HEK293 (cell line): ENCODE results near the gene ZCWPW1.

Experiments
- CTCF ChIA-PET: fragments of 350-600 bp; formaldehyde crosslinking; extraction: SDS; loops from one replicate; lab custom pipeline; 2021; ENCODE audit warnings: antibody characterized with exemption; lab: Yijun Ruan, JAX
- POLR2A ChIA-PET: fragments of 300-600 bp; formaldehyde crosslinking; extraction: SDS; loops from one replicate; lab custom pipeline; 2020; ENCODE audit warnings: antibody characterized with exemption, inconsistent platforms; lab: Yijun Ruan, JAX
- H3K27ac ChIP-seq: fragments of 200-500 bp; sonication (Bioruptor generic); 2 replicates; pipeline ENCODE4 v1.5.1; 2014; ENCODE audit warnings: low read depth, low read length, control low read depth, inconsistent platforms; ENCODE audit errors: extremely low read depth
- H3K36me3 ChIP-seq, 2 experiments: fragments of 200-500 bp in 1 of 2; sonication (Bioruptor generic) in 1 of 2; 1 replicate in 1 of 2; 2 replicates in 1 of 2; pipeline ENCODE4 v1.5.1; 2014 to 2017; ENCODE audit warnings: inconsistent platforms in 2 of 2, low read length in 2 of 2; ENCODE audit not compliant: control insufficient read depth in 2 of 2, insufficient read depth in 1 of 2
- H3K4me1 ChIP-seq: fragments of 200-500 bp; sonication (Bioruptor generic); 2 replicates; pipeline ENCODE4 v1.5.1; 2014; ENCODE audit warnings: mild to moderate bottlenecking, low read length, inconsistent platforms; ENCODE audit not compliant: control insufficient read depth, insufficient read depth
- H3K4me3 ChIP-seq: 2 replicates; pipeline ENCODE4 v1.5.1; 2011; ENCODE audit warnings: low read depth, mild to moderate bottlenecking, control low read depth, low read length, moderate library complexity
- H3K9me3 ChIP-seq: fragments of 200-500 bp; sonication (Bioruptor generic); 2 replicates; pipeline ENCODE4 v1.5.1; 2014; ENCODE audit warnings: low read depth, low read length, inconsistent platforms; ENCODE audit not compliant: control insufficient read depth, insufficient read depth
- GLI2 ChIP-seq: fragments of 450-650 bp; formaldehyde crosslinking; IDR thresholded peaks from 2 replicates; pipeline ENCODE4; 2017; ENCODE audit warnings: missing biosample characterization, missing genetic modification characterization, low read depth, borderline replicate concordance
- HOXC10 ChIP-seq: sonication (generic); formaldehyde crosslinking; IDR thresholded peaks from 2 replicates; pipeline ENCODE4 v1.8.1; 2023; ENCODE audit warnings: mild to moderate bottlenecking, missing genetic modification reagents
- KLF16 ChIP-seq: fragments of 450-650 bp; formaldehyde crosslinking; IDR thresholded peaks from 2 replicates; pipeline ENCODE4 v1.5.1; 2017; ENCODE audit warnings: missing biosample characterization, missing genetic modification characterization
- RBAK ChIP-seq: fragments of 450-650 bp; formaldehyde crosslinking; IDR thresholded peaks from 2 replicates; pipeline ENCODE4 v1.5.1; 2016; ENCODE audit warnings: missing biosample characterization, missing genetic modification characterization
- SCRT2 ChIP-seq: fragments of 450-650 bp; formaldehyde crosslinking; IDR thresholded peaks from 2 replicates; pipeline ENCODE4 v1.5.1; 2016; ENCODE audit warnings: missing biosample characterization, missing genetic modification characterization
- ZBTB21 ChIP-seq: fragments of 450-650 bp; formaldehyde crosslinking; IDR thresholded peaks from 2 replicates; pipeline ENCODE4 v1.5.1; 2017; ENCODE audit warnings: missing biosample characterization, missing genetic modification characterization
- ZBTB49 ChIP-seq: fragments of 450-650 bp; formaldehyde crosslinking; IDR thresholded peaks from 2 replicates; pipeline ENCODE4 v1.5.1; 2016; ENCODE audit warnings: missing biosample characterization, missing genetic modification characterization, low read depth
- ZNF112 ChIP-seq: fragments of 450-650 bp; formaldehyde crosslinking; IDR thresholded peaks from 2 replicates; pipeline ENCODE4 v1.5.0; 2017; ENCODE audit warnings: missing biosample characterization, missing genetic modification characterization
- ZNF133 ChIP-seq: fragments of 450-650 bp; formaldehyde crosslinking; IDR thresholded peaks from 2 replicates; pipeline ENCODE4 v1.5.1; 2016; ENCODE audit warnings: missing biosample characterization, missing genetic modification characterization
- ZNF138 ChIP-seq: fragments of 450-650 bp; formaldehyde crosslinking; IDR thresholded peaks from 2 replicates; pipeline ENCODE4 v1.5.1; 2016; ENCODE audit warnings: missing biosample characterization, missing genetic modification characterization, borderline replicate concordance
- ZNF214 ChIP-seq: fragments of 450-650 bp; formaldehyde crosslinking; IDR thresholded peaks from 2 replicates; pipeline ENCODE4 v1.5.1; 2017; ENCODE audit warnings: missing biosample characterization, mild to moderate bottlenecking, missing genetic modification characterization, borderline replicate concordance
- ZNF391 ChIP-seq: fragments of 450-650 bp; formaldehyde crosslinking; IDR thresholded peaks from 2 replicates; pipeline ENCODE4 v1.5.1; 2016; ENCODE audit warnings: low read depth, missing biosample characterization, missing genetic modification characterization, borderline replicate concordance
- ZNF416 ChIP-seq: fragments of 450-650 bp; formaldehyde crosslinking; IDR thresholded peaks from 2 replicates; pipeline ENCODE4 v1.5.1; 2016; ENCODE audit warnings: missing biosample characterization, missing genetic modification characterization
- ZNF48 ChIP-seq: fragments of 450-650 bp; formaldehyde crosslinking; IDR thresholded peaks from 2 replicates; pipeline ENCODE4 v1.5.1; 2016; ENCODE audit warnings: missing biosample characterization, missing genetic modification characterization
- ZNF488 ChIP-seq: fragments of 450-650 bp; formaldehyde crosslinking; IDR thresholded peaks from 2 replicates; pipeline ENCODE4 v1.5.1; 2016; ENCODE audit warnings: missing biosample characterization, missing genetic modification characterization
- ZNF544 ChIP-seq: fragments of 450-650 bp; formaldehyde crosslinking; IDR thresholded peaks from 2 replicates; pipeline ENCODE4 v1.5.0; 2017; ENCODE audit warnings: missing biosample characterization, missing genetic modification characterization
- ZNF561 ChIP-seq: fragments of 450-650 bp; IDR thresholded peaks from 2 replicates; pipeline ENCODE4 v1.5.1; 2018; ENCODE audit warnings: missing biosample characterization, missing genetic modification characterization, borderline replicate concordance
- ZNF580 ChIP-seq: fragments of 450-650 bp; formaldehyde crosslinking; IDR thresholded peaks from 2 replicates; pipeline ENCODE4 v1.5.1; 2016; ENCODE audit warnings: missing biosample characterization, missing genetic modification characterization
- ZNF670 ChIP-seq: fragments of 450-650 bp; formaldehyde crosslinking; IDR thresholded peaks from 2 replicates; pipeline ENCODE4 v1.5.1; 2016; ENCODE audit warnings: missing biosample characterization, missing genetic modification characterization, low read depth
- ZNF692 ChIP-seq: fragments of 450-650 bp; formaldehyde crosslinking; IDR thresholded peaks from 2 replicates; pipeline ENCODE4 v1.5.1; 2016; ENCODE audit warnings: missing biosample characterization, missing genetic modification characterization
- ZNF791 ChIP-seq: fragments of 450-650 bp; formaldehyde crosslinking; IDR thresholded peaks from 2 replicates; pipeline ENCODE4 v1.5.1; 2016; ENCODE audit warnings: missing biosample characterization, missing genetic modification characterization
- ZSCAN5A ChIP-seq: fragments of 450-650 bp; formaldehyde crosslinking; IDR thresholded peaks from 2 replicates; pipeline ENCODE4 v1.5.1; 2016; ENCODE audit warnings: missing biosample characterization, missing genetic modification characterization
- TF ChIP-seq, protein P1 (sequence below): fragments of 450-650 bp; formaldehyde crosslinking; IDR thresholded peaks from 2 replicates; pipeline ENCODE4 v1.5.1; 2016; ENCODE audit warnings: missing biosample characterization, missing genetic modification characterization, borderline replicate concordance
- TF ChIP-seq, protein P2 (sequence below): fragments of 450-650 bp; formaldehyde crosslinking; IDR thresholded peaks from 2 replicates; pipeline ENCODE4 v1.5.1; 2016; ENCODE audit warnings: missing biosample characterization, missing genetic modification characterization

Gene ZCWPW1

GRCh38 chr7:100357131-100357561 is 71.4 kb downstream of the ZCWPW1 start (continued):
- TF ChIP-seq ZNF48 (tag by site-specific recombination) (no peak), ZNF791 (tag by site-specific recombination) (no peak), ZNF561 (tag by site-specific recombination) (no peak), ZNF488 (tag by site-specific recombination) (no peak), RBAK (tag by site-specific recombination) (no peak), ZSCAN5A (tag by site-specific recombination) (no peak), ZBTB21 (no peak), ZBTB49 (no peak), SCRT2 (tag by site-specific recombination) (no peak)

DNA sequence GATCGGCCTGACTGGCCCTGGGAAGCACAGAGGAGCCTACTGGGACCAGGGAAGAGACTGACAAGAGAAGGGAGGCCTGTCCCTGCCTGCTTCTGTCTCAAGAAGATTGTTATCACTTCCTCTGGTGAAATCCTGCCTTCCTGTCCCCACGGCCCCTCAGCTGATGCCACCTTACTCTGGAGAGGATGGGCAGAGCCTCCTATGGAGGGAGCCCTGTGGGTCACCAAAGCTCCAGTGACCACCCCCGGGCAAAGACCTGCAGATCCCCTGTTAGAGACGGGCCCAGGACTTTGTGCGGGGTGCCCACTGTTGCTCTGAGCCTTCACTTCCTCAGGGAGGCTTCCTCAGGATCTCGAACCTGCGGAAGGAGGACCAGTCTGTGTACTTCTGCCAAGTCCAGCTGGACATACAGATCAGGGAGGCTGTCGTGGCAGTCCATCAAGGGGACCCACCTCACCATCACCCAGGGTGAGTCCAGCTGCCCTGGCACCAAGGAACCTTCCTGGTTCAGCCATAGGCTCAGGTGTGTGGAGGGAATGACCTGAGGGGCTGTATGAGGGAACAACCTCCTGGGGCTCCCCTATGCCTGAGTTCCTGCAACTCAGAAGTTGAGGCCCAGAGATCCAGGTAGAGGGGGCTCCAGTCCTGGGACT is 72.0 kb downstream of the ZCWPW1 start:
- H3K4me1 ChIP-seq, result no peaks in the 10 kb centered on the region
- H3K4me3 ChIP-seq, result no peak overlapping the region
- no peaks in the 10 kb centered on the region for H3K9me3 ChIP-seq
- no peak overlapping the region for H3K27ac ChIP-seq
- ChIA-PET POLR2A (interaction anchor here (1.1 kb wide), 1 partner anchor 51 kb away, joined by 3 read pairs; no protein-coding TSS in a partner anchor), CTCF (interaction anchor here (0.6 to 1.0 kb wide), 2 partner anchors 11 to 21 kb away, joined by 3 to 5 read pairs; no protein-coding TSS in a partner anchor)
- peaks cover 31 to 91% of the 10 kb centered on the region in 2 experiments for H3K36me3 ChIP-seq
- TF ChIP-seq ZNF416 (tag by site-specific recombination) (no peak), ZNF692 (tag by site-specific recombination) (no peak), ZNF214 (tag by site-specific recombination) (no peak), ZNF112 (no peak), ZNF670 (tag by site-specific recombination) (no peak), ZNF391 (tag by site-specific recombination) (no peak), ZNF580 (no peak), ZNF133 (tag by site-specific recombination) (no peak), ZNF138 (tag by site-specific recombination) (no peak), KLF16 (tag by site-specific recombination) (no peak), HOXC10 (CRISPR knock-in tag) (no peak), GLI2 (no peak), ZNF544 (no peak)
- TF ChIP-seq, protein P1, sequence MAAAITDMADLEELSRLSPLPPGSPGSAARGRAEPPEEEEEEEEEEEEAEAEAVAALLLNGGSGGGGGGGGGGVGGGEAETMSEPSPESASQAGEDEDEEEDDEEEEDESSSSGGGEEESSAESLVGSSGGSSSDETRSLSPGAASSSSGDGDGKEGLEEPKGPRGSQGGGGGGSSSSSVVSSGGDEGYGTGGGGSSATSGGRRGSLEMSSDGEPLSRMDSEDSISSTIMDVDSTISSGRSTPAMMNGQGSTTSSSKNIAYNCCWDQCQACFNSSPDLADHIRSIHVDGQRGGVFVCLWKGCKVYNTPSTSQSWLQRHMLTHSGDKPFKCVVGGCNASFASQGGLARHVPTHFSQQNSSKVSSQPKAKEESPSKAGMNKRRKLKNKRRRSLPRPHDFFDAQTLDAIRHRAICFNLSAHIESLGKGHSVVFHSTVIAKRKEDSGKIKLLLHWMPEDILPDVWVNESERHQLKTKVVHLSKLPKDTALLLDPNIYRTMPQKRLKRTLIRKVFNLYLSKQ (tag by site-specific recombination), result no peak
- TF ChIP-seq, protein P2, sequence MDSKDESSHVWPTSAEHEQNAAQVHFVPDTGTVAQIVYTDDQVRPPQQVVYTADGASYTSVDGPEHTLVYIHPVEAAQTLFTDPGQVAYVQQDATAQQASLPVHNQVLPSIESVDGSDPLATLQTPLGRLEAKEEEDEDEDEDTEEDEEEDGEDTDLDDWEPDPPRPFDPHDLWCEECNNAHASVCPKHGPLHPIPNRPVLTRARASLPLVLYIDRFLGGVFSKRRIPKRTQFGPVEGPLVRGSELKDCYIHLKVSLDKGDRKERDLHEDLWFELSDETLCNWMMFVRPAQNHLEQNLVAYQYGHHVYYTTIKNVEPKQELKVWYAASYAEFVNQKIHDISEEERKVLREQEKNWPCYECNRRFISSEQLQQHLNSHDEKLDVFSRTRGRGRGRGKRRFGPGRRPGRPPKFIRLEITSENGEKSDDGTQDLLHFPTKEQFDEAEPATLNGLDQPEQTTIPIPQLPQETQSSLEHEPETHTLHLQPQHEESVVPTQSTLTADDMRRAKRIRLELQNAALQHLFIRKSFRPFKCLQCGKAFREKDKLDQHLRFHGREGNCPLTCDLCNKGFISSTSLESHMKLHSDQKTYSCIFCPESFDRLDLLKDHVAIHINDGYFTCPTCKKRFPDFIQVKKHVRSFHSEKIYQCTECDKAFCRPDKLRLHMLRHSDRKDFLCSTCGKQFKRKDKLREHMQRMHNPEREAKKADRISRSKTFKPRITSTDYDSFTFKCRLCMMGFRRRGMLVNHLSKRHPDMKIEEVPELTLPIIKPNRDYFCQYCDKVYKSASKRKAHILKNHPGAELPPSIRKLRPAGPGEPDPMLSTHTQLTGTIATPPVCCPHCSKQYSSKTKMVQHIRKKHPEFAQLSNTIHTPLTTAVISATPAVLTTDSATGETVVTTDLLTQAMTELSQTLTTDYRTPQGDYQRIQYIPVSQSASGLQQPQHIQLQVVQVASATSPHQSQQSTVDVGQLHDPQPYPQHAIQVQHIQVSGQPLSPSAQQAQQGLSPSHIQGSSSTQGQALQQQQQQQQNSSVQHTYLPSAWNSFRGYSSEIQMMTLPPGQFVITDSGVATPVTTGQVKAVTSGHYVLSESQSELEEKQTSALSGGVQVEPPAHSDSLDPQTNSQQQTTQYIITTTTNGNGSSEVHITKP (tag by site-specific recombination), result no peak
